Hindlimb muscle (tissue), 1 donor: Measurements from ENCODE around the gene LRAT. TPM values are rescaled to one million over a fixed set of nuclear protein-coding genes. Genes with fewer than 3 reads are reported as not detected.
"Not testable (repeated sequence)": the region's sequence is repeated elsewhere in the genome, so short reads cannot be mapped to it uniquely, and the experiment has no call there.

Experiments
- DNase-seq: peaks from one replicate; pipeline ENCODE4 v3.0.0-alpha.2; 2013
- polyA plus RNA-seq: library from polyadenylated mRNA; unstranded; fragments of 120-200 nt; gene quantifications from one replicate; pipeline ENCODE4 v1.2.1, GENCODE V29; 2013; ENCODE audit not compliant: insufficient read length

The LRAT gene
- 0.53 TPM for polyA plus RNA-seq

GRCh38 chr4:154743683-154744340 lies at the start of gene LRAT:
Gene LRAT, plus strand, starts transcription at chr4:154744000. Its CDS starts 327 bp downstream, at chr4:154744327.
- DNase-seq: peak; percentile 37

- DNase-seq: no peak
Observed at GRCh38 chr4:154707877-154708276, 35.9 kb upstream of the LRAT start.

DNA sequence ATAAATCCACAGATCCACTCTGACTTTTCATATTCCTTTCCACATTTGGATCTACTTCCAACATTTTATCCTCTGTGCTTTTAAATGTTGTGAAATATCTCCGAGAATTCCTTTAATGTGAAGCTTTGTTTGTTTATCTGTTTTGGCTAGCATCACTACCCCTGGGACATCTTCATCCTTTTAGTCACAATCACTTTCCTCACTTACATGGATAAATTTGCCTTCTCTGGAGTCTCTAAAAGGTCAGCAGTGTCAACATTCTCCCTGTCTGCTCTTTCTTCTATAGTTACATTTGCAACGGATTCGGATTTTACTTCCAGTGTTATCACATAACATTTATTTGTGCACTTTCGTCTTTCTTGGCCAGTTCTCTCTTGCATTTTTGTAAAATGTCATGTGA lies 34.2 kb upstream of the LRAT start:
- DNase-seq: no peak

- DNase-seq: no peak
Observed at GRCh38 chr4:154711522-154711921, 32.3 kb upstream of the LRAT start.

DNA sequence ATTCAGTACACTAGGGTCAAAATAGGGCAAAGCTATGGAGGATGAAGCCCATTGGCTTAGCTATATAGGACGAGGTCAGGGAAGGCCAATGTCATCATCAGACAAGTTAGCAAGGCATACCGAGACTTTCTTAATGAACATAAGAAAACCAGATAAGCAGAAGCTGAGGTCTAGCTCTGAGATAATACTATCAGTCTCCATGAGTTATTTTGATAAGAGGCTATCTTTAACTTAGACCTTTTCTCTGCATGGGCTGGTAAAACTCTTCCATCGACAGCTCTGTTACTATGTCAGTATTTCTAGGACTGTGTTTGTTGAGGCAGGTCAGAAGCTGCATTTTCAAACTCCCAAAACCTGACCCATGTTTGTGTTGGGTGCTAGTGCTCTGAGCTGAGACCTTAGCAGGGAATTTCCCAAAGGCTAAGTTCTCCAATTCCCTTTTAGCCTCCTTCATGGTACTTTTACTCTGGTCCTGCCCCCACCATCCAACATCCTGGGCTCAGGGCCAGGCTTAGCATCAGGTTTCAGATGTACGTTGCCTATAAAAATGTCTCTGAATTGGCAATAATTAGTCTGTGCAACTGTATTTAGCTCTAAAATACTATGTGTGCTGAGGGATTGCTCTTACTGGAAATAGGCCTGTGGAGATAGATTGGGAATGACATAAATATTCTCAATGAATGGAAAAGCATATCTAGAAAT lies 29.3 kb upstream of the LRAT start:
- no peak for DNase-seq

GRCh38 chr4:154719087-154719486 lies 24.7 kb upstream of the LRAT start:
- DNase-seq: no peak

DNA sequence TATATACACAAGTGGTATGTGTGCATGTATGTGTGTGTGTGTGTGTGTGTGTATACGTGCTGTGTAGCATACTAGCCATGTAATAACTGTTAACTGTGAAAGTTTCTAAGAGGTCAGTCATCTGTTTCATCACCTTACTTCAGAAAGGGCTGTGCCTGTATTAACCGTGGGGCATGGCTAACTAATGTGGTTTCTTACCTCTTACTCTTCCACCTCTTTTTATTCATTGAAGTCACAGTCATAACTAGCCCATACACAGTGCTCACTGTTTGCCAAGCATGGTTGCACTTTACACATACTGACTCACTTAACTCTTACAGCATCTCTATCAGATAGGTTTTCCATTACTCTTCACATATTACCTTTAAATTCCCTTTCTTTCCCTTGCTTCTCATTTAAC lies 23.7 kb upstream of the LRAT start:
- no peak for DNase-seq

DNA sequence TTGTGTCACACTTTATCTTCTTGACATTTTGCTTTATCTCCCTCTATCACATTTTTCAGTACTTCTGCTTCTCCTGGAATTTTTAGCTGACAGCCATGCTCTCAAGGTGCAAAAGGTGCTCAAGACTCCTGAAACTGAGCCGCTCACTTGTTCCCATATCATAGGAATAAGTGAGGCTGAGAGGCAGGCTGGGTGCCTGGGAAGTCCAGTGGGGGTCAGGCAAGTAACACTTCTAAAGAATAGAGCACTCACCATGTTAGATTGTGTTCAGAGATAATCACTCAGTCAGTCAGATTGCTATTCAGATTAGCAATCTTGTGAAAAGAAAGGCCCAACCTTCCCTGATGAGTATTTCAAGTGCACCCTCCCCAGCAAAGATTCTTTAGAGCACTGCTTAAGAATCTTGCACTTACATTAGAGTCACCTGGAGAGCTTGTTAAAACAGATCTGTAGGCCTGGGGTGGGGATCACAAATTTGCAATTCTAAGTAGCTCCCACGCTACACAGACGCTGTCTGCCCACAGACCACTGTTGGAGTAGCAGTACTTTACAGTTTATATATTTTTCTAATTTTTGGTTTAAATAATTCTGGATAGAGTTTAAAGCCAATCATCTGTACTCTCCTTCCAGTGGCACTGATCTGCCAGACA lies 23.1 kb upstream of the LRAT start:
- no peak for DNase-seq

- no peak for DNase-seq
Observed at GRCh38 chr4:154722262-154722661, 21.5 kb upstream of the LRAT start.

- not testable (repeated sequence) for DNase-seq
Observed at GRCh38 chr4:154723601-154724000, 20.2 kb upstream of the LRAT start.

- no peak for DNase-seq
Observed at GRCh38 chr4:154727540-154727939, 16.3 kb upstream of the LRAT start.

GRCh38 chr4:154731756-154732155 lies 12.0 kb upstream of the LRAT start:
- DNase-seq: no peak

DNA sequence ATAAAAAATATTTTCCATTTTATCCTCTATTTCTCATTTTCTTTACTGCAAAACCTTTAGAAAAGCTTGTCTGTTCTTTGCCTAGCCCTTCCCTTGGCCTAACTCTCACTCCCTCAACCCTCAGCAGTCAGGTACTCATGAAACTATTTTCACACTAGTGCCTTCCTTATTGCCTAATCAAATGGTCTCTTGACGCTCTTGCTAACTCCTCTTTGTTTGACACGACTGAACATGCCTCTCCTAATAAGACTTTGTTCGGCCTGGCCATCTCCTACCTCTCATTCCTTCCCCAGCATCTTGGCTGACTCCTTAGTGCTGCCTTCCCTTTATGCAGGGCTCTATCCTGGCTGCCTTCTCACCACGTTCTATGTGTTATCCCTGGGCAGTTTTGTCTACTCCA lies 11.1 kb upstream of the LRAT start:
- no peak for DNase-seq

GRCh38 chr4:154736770-154737169 lies 7.0 kb upstream of the LRAT start:
- DNase-seq: no peak

GRCh38 chr4:154738426-154738825 lies 5.4 kb upstream of the LRAT start:
- DNase-seq: no peak

- no peak for DNase-seq
Observed at GRCh38 chr4:154739111-154739510, 4.7 kb upstream of the LRAT start.

DNA sequence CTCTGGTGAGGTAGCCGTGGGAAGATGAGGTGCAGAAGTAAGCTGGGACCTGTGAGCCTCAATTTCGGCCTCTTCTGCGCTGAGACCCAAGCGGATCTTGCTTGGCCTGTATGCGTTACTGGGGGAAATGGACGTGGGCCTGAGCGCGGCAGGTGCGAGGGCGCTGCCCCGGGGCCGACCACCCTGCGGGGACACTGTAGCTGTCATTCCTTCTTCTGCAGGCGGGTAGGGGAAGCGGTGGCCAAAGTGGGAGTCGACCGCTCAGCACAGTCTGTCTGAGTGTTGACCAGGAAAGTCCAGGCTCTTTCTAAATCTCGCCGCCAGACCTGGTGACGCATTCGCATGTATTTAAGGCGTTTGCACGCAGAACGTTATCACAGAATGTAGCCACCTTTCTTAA lies 3.3 kb upstream of the LRAT start:
- DNase-seq: no peak

DNA sequence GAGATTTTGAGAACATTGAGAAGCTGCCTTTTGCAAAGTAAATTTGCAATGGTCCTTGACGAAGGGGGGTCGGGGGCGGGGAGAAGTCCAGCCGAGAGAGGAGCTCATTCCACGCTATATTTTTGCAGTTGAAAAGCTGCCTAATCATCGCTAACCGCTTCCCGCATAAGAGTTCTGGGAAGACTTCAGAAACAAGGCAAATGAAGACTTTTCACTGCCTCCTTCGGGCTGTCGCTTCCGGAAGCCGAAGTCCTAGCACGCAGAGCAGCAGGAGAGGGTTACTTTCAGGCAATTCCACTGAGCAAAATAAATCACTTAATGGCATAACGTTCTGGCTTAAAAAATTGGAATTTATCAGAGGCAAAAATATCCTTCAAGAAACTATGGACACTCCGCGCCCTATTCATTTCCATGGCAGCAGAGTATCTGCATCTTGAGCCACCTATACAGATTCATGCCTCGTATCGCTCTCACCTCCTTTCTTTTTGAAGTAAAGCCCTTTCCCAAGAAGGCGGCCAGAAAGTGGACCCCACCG lies 2.6 kb upstream of the LRAT start:
- DNase-seq: no peak

DNA sequence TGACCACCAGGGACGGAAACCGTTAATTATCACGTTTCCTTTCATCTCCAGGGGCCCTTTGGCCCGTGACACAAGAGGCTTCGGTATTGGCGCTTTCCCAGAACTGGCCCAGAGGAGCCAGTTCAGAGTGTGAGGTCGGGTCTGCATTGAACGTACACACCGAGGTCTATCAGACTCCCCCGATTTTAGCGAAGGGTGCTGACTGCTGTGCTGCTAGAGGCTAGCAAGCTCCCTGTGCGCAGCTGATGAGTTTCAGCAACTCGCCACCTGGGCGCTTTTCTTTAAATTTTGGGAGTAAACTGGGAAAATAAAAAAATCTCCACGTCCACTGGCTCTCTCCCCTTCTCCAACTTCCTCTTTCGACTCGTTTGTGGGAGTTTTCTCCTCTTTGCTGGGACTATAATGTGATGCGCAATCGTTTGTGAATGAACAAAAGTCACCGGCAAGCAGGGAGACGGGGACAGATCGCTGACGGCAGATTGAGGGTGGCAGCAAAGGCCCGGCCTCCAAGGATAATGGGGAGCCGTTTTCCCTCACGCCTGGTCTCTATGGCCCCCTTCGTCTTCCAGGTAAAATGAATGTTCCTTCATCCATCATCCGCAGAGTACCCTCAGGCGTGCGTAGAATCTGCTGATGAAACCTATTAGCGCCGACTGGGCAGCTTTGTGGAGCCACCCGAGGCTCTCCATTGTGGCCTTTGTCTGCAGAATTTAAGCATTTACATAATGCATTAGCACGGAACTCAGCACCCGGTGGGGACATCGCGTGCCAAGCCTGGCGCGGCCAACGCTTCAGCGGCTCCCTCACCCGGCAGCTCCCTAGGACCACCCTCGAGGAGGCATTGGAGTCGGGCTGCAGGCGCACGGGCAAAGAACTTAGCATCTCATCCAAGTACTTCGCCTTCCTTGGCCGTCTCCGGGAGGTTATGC lies 1.6 kb upstream of the LRAT start:
- DNase-seq: no peak

- no peak for DNase-seq
Observed at GRCh38 chr4:154744341-154744926, 634 bp downstream of the LRAT start.

DNA sequence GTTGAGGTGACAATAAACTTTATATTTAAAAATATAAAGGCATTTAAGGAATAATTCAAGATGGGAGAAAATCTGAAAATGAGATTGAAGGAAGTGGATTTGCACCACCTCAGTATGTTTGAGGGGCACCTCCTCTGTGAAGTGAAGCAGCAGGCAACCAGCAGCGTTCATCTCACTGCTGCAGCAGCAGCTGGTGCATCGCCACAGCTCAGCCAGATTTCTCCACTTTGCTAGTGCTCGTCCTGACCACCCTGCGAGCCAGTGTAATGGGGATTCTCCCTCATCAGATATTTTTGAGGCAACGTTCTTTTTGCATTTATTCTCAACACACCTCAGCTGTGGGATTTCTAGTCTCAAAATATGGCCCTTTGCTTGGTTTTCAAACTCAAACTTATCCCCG lies 13.9 kb downstream of the LRAT start:
- no peak for DNase-seq

- no peak for DNase-seq
Observed at GRCh38 chr4:154760895-154761294, 17.1 kb downstream of the LRAT start.
